Breast epithelium (tissue), 4 donors: Measurements from ENCODE around the gene DNAJB5. TPM values are rescaled to one million over a fixed set of nuclear protein-coding genes. Genes with fewer than 3 reads are reported as not detected.

Experiments
- DNase-seq, 2 donors: peaks; one replicate each; pipeline ENCODE4 v3.0.0-alpha.2; 2019; ENCODE audit warnings: low spot score in 2 of 2
- H3K27ac ChIP-seq, 2 donors: fragments of 200-600 bp; sonication (generic) in 1 of 2; one replicate each; pipeline ENCODE4 v1.5.1; 2016 to 2019; ENCODE audit warnings: mild to moderate bottlenecking in 1 of 2
- H3K27me3 ChIP-seq, 2 donors: fragments of 200-600 bp; sonication (generic) in 1 of 2; one replicate each; pipeline versions ENCODE4 v1.5.1 to v1.6.0; 2017 to 2019; ENCODE audit warnings: control low read depth in 1 of 2, mild to moderate bottlenecking in 1 of 2
- H3K36me3 ChIP-seq: fragments of 200-600 bp; one replicate; pipeline ENCODE4 v1.5.1; 2019
- H3K4me1 ChIP-seq, 2 donors: fragments of 200-600 bp; sonication (generic); one replicate each; pipeline ENCODE4 v1.5.1; 2016 to 2019; ENCODE audit warnings: control low read depth in 1 of 2
- H3K4me3 ChIP-seq, 3 donors: fragments of 200-600 bp; sonication (generic); 1 replicate in 2 of 3; 2 replicates in 1 of 3; pipeline ENCODE4 v1.5.1; 2016 to 2019; ENCODE audit warnings: mild to moderate bottlenecking in 3 of 3, moderate library complexity in 2 of 3
- H3K9me3 ChIP-seq, 2 donors: fragments of 200-600 bp; sonication (generic) in 1 of 2; one replicate each; pipeline ENCODE4 v1.5.1; 2016 to 2019; ENCODE audit warnings: control low read depth in 1 of 2
- POLR2A ChIP-seq: fragments of 450-650 bp; IDR thresholded peaks from one replicate; pipeline ENCODE4 v1.6.1; 2016; ENCODE audit warnings: antibody characterized with exemption, mild to moderate bottlenecking, moderate library complexity
- POLR2AphosphoS5 ChIP-seq, 3 donors: sonication (generic); formaldehyde crosslinking; IDR thresholded peaks; one replicate each; pipeline ENCODE4 v1.6.1; 2017; ENCODE audit warnings: antibody characterized with exemption in 3 of 3
- intact Hi-C: fragments of 100-400 bp; cut with DNase I; formaldehyde crosslinking; loops from one replicate; pipeline ENCODE4 v1.15.1; 2023; ENCODE audit warnings: low total_unique reads
- total RNA-seq, 3 donors: library from RNA; depleted of rRNA; stranded (reverse); fragments of >200 nt; gene quantifications; one replicate each; pipeline ENCODE4 v1.1.0, GENCODE V29; 2016
- TF ChIP-seq, protein P1 (sequence below), 3 donors: fragments of 450-650 bp; IDR thresholded peaks; one replicate each; pipeline ENCODE4 v1.5.1; 2016 to 2017; ENCODE audit warnings: antibody characterized with exemption in 3 of 3, mild to moderate bottlenecking in 3 of 3, moderate library complexity in 3 of 3

The DNAJB5 gene
- total RNA-seq, 3 donors from 2014 or later, result 5.4 to 9.0 (median 6.9) TPM

DNA sequence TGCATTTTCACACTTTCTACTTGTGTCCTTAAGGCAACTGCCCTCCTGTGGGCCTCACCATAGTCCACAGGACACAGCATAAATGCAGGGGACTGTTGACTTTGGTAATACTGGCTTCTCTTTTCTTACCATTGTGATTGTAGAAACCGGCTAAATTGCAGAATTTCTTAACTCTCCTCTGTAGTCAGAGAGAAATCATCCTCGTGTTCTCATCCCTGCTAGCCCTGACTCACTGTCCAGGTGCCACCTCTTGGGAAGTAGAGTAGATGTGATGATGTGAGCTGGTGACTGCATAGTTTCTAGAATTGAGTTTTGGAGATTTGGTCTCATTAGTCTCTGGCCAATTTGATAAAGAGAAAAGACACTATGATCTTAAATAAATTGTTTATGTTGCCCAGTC is 26.0 kb upstream of the DNAJB5 start:
- Histone ChIP-seq H3K36me3 (no peaks in the 10 kb centered on the region), H3K27ac (no peak overlapping the region), H3K27me3 (peaks cover 0 to 5% of the 10 kb centered on the region in 2 donors), H3K4me3 (no peak overlapping the region), H3K4me1 (no peaks in the 10 kb centered on the region), H3K9me3 (no peaks in the 10 kb centered on the region)
- intact Hi-C loops, result loop anchor here (10.0 kb wide), 1 partner anchor 69 kb away; a partner anchor contains a TSS
- DNase-seq, result no peak
- TF ChIP-seq POLR2AphosphoS5 (IDR thresholded peaks at IDR 0.05), result no peak
- TF ChIP-seq, protein P1, sequence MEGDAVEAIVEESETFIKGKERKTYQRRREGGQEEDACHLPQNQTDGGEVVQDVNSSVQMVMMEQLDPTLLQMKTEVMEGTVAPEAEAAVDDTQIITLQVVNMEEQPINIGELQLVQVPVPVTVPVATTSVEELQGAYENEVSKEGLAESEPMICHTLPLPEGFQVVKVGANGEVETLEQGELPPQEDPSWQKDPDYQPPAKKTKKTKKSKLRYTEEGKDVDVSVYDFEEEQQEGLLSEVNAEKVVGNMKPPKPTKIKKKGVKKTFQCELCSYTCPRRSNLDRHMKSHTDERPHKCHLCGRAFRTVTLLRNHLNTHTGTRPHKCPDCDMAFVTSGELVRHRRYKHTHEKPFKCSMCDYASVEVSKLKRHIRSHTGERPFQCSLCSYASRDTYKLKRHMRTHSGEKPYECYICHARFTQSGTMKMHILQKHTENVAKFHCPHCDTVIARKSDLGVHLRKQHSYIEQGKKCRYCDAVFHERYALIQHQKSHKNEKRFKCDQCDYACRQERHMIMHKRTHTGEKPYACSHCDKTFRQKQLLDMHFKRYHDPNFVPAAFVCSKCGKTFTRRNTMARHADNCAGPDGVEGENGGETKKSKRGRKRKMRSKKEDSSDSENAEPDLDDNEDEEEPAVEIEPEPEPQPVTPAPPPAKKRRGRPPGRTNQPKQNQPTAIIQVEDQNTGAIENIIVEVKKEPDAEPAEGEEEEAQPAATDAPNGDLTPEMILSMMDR (IDR thresholded peaks at IDR 0.05), result no peak
- no peak for TF ChIP-seq POLR2A

DNA sequence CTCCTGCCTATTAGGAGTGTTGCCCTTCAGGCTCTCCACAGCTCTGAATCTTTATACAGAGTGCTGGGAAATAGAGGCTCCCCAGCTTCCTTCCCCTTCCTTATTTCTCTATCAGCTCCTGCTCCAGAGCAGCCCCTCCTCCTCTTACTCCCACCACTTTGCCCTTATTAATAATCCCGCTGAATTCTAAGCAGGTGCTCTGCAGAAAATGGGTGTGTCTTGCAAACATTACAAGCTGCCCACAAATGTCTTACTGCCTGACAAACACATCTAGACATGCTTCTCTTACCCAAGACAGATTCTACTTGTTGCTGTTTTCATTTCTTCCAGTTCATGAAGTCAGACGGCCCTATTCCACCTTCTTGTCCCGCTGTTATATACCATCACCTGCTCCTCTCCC is 25.1 kb upstream of the DNAJB5 start:
- Histone ChIP-seq H3K4me1 (no peaks in the 10 kb centered on the region), H3K4me3 (no peak overlapping the region), H3K27me3 (peaks cover 0 to 3% of the 10 kb centered on the region in 2 donors), H3K36me3 (no peaks in the 10 kb centered on the region), H3K9me3 (no peaks in the 10 kb centered on the region), H3K27ac (no peak overlapping the region)
- TF ChIP-seq POLR2A (no peak), POLR2AphosphoS5 (IDR thresholded peaks at IDR 0.05) (no peak)
- TF ChIP-seq, protein P1 (IDR thresholded peaks at IDR 0.05), result no peak
- DNase-seq, result no peak
- intact Hi-C loops, result loop anchor here (10.0 kb wide), 1 partner anchor 70 kb away; a partner anchor contains a TSS

DNA sequence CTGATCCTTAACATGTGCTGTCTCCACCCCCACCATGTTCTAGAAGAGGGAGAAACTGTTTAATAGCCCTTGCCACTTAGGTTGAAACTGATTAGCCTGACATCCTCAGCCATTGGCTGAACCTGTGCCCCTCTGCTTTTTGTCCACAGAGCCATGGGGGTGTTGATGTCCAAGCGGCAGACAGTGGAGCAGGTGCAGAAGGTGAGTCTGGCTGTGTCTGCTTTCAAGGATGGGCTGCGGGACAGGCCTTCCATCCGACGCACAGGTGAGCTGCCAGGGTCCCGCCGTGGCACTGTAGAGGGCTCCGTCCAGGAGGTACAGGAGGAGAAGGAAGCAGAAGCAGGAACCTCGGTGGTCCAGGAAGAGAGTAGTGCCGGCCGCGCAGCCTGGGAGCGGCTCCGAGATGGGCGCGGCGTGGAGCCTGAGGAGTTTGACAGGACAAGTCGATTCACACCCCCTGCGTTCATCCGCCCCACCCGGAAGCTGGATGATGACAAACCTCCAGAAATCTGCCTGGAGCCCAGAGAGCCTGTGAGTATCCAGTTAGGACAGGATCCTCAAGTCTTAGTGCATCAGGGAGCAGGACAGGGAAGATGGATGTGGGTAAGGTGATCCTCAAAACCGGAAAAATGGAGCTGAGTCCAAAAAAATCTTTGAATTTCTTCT is 18.3 kb upstream of the DNAJB5 start:
- H3K36me3 ChIP-seq, result no peaks in the 10 kb centered on the region
- no peak overlapping the region for H3K4me3 ChIP-seq
- intact Hi-C loops, result loop anchor here (10.0 kb wide), 1 partner anchor 74 kb away; a partner anchor contains a TSS
- H3K27ac ChIP-seq, result no peak overlapping the region
- no peaks in the 10 kb centered on the region for H3K27me3 ChIP-seq
- H3K4me1 ChIP-seq, result no peaks in the 10 kb centered on the region
- H3K9me3 ChIP-seq, result no peaks in the 10 kb centered on the region
- TF ChIP-seq, protein P1 (IDR thresholded peaks at IDR 0.05), result no peak
- TF ChIP-seq POLR2A, result no peak
- TF ChIP-seq POLR2AphosphoS5 (IDR thresholded peaks at IDR 0.05), result no peak
- DNase-seq, result no peak

DNA sequence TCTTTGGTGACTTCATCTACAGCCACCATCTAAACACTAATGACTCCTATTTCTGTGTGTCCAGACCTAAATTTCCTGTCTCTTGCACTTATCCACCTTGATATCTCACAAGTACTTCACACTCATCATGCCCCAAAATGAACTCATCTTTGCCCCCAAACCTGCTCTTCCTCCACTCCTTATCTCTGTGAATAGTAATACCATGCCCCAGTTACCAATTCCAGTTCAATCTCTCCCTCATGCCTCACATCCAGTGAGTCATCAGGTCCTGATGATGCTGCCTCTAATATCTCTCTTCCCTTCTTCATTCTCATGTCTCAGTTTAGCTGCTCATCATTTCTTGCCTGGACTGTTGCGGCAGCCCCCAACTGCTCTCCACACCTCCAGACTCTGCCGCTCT is 14.9 kb upstream of the DNAJB5 start:
- no peaks in the 10 kb centered on the region for H3K9me3 ChIP-seq
- no peak overlapping the region for H3K27ac ChIP-seq
- DNase-seq, result no peak
- H3K27me3 ChIP-seq, result no peaks in the 10 kb centered on the region
- no peaks in the 10 kb centered on the region for H3K4me1 ChIP-seq
- no peak for TF ChIP-seq POLR2A
- TF ChIP-seq, protein P1 (IDR thresholded peaks at IDR 0.05), result no peak
- no peak for TF ChIP-seq POLR2AphosphoS5 (IDR thresholded peaks at IDR 0.05)
- intact Hi-C loops, result loop anchor here (10.0 kb wide), 1 partner anchor 70 kb away; a partner anchor contains a TSS
- H3K36me3 ChIP-seq, result no peaks in the 10 kb centered on the region
- no peak overlapping the region for H3K4me3 ChIP-seq

DNA sequence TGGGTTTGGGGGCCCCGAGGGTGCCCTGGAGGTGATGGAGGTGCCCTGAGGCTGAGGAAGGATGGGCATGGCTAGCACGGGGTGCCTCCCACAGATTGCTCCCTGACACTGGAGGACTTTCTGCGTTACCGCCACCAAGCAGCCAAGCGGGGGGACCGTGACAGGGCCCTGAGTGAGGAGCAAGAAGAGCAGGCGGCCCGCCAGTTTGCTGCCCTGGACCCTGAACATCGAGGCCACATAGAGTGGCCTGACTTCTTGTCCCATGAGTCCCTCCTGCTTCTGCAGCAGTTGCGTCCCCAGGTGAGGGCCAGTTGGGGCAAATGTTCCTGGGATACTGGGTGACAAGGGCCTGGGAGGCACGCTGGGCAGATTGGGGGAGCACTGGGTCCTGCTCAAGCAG is 13.1 kb upstream of the DNAJB5 start:
- H3K36me3 ChIP-seq, result no peaks in the 10 kb centered on the region
- no peaks in the 10 kb centered on the region for H3K9me3 ChIP-seq
- no peak overlapping the region for H3K27ac ChIP-seq
- no peaks in the 10 kb centered on the region for H3K27me3 ChIP-seq
- TF ChIP-seq POLR2A (no peak), POLR2AphosphoS5 (IDR thresholded peaks at IDR 0.05) (no peak)
- TF ChIP-seq, protein P1 (IDR thresholded peaks at IDR 0.05), result no peak
- DNase-seq, result no peak
- H3K4me1 ChIP-seq, result no peaks in the 10 kb centered on the region
- H3K4me3 ChIP-seq, result no peak overlapping the region
- intact Hi-C loops, result loop anchor here (10.0 kb wide), 1 partner anchor 68 kb away; a partner anchor contains a TSS
